Right forelimb (tissue), 1 donor: ENCODE results near the gene CAPRIN2.

Experiments
- DNase-seq: peaks from one replicate; pipeline ENCODE4 v3.0.0-alpha.2; 2018

The CAPRIN2 gene, protein sequence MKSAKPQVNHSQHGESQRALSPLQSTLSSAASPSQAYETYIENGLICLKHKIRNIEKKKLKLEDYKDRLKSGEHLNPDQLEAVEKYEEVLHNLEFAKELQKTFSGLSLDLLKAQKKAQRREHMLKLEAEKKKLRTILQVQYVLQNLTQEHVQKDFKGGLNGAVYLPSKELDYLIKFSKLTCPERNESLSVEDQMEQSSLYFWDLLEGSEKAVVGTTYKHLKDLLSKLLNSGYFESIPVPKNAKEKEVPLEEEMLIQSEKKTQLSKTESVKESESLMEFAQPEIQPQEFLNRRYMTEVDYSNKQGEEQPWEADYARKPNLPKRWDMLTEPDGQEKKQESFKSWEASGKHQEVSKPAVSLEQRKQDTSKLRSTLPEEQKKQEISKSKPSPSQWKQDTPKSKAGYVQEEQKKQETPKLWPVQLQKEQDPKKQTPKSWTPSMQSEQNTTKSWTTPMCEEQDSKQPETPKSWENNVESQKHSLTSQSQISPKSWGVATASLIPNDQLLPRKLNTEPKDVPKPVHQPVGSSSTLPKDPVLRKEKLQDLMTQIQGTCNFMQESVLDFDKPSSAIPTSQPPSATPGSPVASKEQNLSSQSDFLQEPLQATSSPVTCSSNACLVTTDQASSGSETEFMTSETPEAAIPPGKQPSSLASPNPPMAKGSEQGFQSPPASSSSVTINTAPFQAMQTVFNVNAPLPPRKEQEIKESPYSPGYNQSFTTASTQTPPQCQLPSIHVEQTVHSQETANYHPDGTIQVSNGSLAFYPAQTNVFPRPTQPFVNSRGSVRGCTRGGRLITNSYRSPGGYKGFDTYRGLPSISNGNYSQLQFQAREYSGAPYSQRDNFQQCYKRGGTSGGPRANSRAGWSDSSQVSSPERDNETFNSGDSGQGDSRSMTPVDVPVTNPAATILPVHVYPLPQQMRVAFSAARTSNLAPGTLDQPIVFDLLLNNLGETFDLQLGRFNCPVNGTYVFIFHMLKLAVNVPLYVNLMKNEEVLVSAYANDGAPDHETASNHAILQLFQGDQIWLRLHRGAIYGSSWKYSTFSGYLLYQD

DNA sequence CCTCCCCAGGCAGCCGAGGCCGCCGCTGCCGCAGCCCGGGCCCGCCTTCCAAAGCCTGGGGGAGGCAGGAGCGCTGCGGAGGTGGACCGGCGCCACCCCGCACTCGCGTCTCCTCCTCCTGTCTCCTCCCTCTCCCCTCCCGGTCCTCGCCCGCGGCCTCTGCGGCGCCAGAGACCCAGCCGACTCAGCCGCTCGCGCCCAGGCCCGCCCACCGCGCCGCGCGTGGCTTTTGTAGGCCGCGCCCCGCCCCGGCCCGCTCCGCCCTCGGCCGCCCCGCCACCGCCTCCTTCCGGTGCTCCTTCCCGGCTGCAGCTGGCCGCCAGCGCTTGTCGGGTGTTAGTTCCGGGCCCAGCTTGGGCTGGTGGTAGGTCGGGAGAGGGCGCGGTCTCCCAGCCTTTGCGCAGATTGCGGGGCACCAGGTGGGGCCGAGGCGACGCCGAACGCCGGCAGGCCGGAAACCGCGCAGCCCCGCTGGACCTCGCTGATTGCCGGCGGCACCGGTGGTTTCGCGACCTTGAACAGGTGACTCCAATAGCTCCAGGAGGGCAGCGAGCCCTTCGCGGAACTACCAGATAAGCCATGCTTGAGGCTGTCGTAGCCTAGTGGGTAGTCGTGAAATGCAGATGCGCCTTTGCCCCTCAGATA lies at the start of gene CAPRIN2:
Gene CAPRIN2 (minus strand): TSS at position 202 of the 645 bp plus-strand sequence. CDS start 1,431 bp downstream, outside the sequence.
- peak; percentile 97 for DNase-seq

DNA sequence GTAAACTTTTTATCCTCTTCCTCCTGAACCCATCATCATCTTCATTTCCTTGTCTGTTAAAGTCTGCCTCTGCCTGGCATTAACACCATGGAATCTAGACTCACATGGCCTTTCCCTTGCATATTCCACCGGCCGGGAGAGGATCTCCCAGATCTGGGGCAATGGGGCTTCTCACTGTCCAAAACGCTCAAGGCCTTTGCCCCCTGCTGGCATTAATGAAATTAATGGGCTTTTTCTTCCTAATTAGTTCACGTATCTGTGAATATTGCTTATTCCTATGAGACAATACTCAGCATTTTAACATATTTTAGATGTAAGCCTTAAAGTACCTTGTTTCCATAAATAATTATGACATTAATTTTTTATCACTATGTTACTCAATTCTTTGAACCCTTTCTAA lies 42.9 kb upstream of the CAPRIN2 start:
- no peak for DNase-seq

DNA sequence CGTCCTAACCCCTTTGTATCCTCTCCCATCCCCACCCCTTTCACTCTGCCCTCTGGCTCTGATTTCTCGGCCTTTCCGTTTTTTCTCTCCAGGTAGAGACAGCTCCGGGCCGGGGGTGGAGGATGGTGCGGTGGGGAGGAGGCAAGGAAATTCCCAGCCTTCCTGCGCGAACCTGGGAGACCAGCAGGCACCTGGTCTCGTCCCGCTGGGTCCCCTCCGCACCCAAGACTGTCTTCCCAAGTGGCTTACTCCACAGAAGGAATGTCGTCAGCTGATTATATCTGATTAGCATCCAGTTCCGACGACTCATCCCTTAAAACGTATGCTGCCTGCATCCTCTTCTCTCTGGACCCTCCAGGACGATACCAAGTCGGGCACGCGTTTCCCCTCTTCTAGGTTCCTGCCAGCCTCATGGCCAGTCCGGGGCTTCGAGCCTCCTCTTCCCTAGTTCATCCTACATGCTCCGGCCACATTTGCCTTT lies 42.2 kb upstream of the CAPRIN2 start:
- DNase-seq = no peak

DNA sequence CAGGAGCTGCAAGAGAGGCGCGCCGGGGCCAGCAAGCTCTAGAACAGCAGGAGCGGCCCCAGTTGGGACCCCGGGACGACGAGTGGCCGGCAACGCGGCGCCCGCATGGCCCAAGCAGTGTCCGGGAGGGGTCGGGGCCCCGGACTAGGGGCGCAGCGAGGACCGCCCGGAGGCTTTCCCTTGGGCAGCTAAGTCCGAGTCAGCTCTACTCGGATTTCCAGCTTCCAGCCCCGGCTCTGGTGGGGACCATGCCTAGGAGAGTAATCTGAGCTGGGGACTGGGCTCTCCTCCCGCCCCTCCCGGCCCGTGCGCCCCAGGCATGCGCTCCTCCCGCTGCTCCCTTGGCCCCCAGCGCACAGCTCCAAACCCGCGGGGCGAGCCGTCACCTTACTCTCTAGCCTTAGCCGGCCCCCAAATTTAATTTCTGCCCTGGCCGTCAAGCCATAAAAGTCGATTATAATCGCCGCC lies 41.6 kb upstream of the CAPRIN2 start:
- DNase-seq = peak; percentile 79

DNA sequence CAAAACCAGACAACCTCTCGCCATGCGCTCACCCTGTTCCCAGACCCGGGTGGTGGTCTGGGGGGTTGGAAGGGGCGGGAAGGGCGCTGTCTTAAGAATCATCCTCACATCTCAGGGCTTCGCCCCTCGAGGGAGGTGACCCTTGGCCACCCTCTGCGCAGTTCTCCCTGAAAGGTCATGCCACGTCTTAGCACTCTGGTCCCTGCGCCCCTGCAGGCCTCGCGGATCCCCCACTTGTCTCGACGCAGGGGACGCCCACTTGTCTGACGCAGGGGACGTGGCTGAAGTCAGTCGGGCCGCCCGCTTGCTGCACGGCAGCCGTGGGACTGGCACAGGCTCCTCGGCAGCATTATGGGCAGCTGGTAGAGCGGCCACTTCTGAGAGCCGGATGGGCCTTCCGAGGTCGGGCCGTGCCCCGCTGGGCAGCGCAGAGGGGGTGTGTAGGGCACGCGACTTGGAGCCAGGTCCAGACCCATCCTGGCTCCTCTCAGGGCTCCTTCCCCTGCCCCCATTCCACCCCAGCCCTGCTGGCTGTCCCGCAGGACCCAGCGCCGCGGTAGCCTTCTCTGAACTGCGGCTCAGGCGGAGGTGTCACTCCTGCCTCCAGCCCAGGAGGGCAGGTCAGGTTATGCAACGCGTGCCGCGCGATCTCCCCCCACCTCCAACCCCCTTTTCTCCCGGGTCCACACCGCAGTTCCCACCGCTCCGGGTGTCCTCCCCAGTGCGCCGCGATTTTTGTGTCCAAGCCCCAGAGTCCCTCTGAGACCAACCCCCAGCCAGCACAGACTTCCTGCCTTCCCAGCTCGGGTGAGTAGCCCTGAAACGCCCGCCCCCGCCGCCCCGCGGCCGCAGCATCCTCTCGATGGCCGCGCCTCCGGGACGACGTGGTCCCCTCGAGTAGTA lies 40.9 kb upstream of the CAPRIN2 start:
- DNase-seq = peak; percentile 54

DNA sequence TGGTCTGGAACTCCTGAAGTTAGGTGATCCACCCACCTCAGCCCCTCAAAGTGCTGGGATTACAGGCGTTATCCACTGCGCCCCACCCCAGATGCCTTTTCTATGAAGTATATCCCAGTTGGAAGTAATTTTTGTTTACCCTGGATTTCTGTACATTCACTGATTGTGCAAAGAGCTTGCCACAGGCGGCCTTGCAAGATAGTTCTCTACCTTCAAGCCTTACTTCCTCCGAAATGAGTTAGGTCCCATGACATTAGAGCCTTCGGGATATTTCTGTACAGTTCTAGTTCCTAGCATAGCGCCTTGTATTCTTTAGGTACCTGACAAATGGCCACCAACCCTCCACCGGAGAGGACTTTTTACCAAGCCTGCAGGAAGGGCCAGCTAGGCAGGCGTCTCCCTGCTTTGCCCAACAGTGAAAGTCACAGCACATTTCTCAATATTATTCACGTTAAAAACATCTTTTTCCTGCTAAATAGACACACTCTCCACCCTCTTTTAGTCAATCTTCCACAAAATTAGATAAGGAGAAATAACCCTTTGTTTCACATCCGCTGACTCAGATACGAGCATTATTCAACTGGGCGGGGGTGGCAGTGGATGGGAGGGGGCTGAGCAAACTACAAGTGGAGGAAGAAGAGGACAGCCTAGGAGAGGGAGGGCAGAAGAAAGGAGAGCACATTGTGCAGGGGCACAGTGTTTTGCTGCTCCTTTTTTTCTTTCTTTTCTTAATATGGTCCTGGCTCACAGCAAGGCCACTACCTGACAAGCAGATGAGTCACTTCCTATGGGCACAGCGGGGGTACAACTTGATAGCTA lies 40.0 kb upstream of the CAPRIN2 start:
- DNase-seq = no peak

DNA sequence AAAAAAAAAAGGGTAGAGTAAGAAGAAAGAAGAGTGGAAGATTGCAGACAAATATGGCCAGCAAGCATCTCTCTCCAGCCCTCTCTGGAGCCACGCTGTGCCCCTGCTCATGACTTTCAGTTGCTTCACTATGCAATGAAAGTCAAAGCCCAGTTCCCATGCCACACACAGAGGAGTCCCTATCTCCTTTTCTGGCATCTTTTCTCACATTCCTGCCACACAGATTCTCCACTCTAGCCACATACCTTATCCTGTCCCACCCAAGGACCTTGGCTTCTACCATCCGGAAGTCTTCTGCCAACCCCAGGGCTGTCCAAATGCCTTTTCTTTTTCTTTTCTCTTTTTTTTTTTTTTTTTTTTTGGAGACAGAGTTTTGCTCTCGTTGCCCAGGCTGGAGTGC lies 39.3 kb upstream of the CAPRIN2 start:
- no peak for DNase-seq

DNA sequence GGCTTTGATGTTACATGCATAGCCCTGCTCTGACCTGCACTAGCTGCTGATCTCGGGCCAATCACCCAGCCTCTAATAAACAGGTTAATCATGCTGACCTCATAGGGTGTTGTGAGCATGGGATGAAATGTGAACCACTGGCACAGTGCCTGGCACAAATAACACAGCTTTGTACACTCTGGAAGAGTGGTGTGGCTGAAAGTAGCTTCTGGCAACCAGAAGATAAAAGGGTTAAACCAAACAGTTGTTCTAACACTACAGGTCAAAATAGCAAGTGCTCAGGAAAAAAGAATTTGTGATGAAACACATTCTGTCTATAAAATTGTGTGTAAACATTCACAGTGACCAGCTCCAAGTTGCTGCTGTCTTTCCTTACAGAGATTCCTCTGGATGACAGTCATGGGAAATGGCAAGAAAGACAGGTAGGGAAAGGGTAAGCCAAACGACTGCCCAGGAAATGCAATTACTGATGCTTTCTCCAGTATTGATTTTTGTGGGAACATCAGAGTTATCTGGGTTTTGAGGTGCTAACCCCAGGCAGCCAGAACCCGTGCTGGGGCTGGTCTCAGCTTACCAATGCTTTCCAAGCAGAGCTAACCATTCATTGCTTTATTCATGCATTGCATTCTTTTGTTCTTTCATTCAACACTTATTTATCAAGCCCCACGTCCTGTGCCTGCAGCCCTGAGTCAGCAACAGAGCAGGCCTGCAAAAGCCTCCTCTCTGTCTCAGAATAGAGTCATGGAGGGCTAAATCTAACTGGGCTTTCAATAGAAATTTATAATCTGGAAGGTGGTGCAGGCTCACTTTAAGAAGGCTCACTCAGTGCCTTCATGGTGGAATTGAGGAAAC lies 38.1 kb upstream of the CAPRIN2 start:
- no peak for DNase-seq

DNA sequence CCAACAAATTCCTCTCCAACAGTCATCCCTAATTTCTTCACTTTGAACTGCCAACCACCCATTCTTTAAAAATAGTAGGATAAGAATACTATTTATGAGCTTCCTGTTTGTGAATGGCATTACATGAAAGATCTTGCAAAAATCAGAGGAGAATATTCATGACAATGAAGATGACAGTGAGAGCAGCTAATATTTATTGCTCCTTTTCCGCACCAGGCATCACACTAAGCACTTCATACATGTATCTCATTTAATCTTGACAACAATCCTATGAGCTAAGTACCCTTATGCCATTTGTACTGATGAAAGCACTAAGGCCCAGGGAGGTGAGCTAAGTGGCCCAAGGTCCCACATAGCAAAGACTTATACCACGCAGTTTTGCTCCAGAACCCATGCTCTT lies 37.3 kb upstream of the CAPRIN2 start:
- no peak for DNase-seq

DNA sequence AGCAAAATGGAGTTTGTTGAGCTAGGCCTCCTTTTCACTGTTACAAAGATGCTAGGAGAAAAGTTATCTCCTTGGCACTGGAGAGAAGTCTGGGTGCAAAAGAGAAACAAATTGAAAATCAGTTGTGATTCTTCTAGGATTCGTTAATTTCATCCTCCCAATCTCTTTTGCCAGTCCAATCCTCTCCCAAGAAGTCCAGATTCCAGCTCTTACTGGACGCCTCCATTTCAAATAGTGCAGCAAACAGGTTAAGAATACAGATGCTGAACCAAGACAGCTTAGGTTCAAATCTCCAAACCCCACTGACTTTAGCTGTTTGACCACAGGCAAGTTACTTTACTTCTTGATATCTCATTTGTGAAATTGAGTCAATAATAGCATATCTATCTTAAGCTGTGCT lies 34.0 kb upstream of the CAPRIN2 start:
- no peak for DNase-seq

DNA sequence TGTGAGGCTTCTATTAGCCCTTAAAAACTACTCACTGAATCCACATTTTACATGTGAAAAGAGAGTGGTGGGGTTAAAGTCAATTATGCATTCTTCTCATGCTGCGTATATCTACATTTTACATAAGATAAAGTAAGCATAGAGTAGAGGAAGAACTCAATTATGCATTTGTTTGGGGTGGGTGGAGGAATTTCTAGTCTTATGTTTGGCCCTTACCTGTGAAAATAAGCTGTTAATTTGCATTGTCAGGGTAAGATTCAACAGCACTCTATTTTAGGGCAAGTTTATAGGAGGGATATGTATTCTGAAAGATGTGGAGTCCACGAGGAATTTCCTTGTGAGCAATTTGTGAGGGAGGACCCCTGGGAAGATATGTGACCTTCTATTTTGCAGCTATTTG lies 30.9 kb upstream of the CAPRIN2 start:
- DNase-seq = no peak

DNA sequence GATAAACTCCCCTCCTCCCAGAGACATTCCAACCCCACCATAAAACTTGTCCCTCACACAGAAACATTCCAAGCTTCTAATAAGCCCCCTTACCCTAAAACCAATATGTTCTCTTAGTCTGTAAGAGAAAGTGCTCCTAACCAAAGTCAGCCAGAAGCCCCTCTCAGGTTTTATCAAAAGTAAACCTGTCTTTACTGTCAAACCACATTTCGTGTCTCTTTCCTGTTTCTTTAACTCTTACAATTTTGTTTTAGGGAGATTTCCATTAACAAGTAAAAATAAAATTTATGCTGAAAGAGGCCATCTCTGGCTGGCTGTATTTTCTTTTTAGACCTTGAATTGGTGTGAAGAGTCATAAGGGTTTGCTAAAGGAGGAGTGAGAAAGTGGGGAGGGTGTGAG lies 29.8 kb upstream of the CAPRIN2 start:
- no peak for DNase-seq

DNA sequence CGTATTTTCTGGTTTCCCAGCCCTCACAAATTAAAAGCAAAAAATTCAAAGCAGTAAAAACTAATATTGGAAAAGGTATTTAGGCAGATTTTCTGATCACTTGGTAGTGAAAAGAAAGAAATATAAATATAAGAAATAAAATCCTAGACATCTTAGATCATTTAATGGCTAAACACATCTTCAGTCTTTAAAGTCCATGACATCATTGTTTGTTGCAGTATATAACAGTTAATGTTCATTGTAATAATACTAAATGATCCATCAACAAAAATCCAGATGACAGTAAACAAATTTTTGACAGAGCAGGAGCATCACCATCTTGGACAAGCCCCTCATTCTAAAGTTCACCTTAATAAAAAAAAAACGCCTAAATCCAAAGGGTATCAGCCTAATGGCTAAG lies 29.2 kb upstream of the CAPRIN2 start:
- no peak for DNase-seq

DNA sequence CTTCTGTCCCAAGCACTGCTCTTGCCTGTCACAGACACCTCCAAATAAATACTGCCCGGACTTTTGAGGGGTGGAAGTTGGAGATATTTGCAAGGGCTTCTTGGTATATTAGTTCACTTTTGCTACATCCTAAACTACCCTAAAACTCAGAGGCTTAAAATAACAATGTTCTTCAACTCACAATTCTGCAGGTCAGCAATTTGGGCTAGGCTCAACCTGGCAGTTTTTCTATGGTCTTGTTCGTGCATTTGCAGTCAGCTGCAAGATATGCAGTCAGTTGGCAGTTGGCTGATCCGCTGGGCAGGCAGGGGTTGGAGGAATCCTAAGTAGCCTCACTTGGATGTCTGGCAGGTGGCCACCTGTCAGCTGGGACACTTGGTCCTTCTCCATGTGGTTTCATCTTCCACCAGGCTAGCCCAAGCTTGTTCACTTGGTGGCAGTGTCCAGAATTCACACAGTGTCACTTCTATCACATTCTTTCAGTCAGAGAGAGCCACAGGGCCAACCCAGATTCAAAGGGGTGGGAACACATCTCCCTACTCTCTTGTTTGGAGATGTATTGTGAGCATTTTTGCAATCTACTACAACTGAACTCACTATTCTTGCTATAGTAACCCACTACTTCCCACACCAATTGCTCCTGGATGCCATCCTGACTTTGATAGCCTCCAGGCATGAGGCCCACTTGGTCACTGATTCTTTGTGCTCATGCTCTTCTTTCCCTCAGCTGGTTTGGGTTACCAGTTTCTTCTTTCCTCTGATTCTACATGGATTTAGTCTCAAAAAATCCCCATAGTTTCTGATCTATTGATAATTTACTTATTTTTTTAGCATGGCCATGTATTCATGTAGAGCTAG lies 27.8 kb upstream of the CAPRIN2 start:
- DNase-seq = no peak

DNA sequence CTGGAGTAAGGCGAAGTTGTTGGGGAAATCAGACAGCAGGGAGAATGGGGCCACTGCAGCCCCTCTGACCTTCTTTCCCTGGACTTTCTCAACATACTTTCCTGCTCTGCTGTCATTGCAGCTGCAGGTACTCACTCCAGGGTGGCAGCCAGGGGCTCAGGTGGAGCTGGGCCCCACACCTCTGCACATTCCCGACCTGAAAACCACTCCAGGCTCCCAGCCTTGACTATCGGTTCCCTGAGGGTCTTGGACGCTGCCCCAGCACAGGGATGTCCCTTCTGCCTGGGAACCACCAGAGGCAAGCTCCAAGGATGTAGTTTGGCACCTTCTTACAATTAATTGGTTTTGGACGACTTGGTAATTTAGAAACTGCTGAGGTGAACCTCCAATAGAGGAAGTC lies 24.8 kb upstream of the CAPRIN2 start:
- DNase-seq = no peak

DNA sequence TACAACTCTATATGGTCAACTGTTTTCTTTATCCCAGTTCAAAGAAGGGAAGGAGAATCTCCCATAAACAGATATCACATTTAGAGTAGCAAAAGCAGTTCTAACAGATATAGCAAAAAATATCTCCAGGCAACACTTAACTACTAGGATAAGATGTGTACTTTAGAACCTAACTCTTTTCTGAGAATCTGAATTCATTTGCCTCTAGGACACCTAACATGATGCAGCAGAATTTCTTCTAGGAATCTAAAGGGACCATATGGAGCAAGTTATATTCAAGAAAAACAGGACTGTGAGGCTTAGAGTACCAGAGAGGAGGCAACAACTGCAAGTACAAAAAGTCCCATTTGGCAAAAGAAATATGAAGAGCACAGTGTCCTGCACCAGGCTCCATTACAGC lies 24.4 kb upstream of the CAPRIN2 start:
- no peak for DNase-seq

DNA sequence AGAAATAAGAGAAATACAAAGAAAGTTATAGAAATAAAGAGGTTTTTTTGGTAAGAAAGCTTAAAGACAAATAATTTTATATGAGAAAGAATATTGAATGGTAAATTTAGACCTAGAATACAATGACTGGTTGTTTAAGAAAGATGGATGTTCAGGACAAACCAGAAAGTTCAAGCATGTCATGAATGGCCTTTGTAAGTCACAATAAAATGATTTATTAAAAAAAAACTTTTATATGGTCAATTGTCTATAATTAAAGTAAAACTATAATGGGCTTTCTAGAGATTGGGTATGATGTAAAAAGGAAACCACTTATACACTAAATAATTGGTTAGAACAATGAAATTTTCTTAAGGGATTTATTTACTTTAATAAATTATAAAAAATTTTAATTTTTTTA lies 19.8 kb upstream of the CAPRIN2 start:
- DNase-seq = no peak

DNA sequence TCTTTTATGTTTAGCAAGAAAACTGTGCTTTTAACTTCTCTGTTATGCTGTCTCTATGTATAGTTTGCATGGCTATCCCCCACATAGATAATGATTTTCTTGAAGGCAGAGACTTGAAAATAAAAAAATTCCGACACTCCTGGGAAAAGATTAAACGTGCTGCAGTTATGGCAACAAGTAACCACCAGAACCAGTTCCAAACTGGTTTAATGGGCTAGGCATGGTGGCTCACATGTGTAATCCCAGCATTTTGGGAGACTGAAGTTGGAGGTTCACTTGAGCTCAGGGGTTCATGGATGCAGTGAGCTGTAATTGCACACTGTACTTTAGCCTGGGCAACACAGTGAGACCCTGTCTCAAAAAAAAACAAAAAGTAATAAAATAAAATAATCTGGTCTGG lies 15.1 kb upstream of the CAPRIN2 start:
- no peak for DNase-seq

DNA sequence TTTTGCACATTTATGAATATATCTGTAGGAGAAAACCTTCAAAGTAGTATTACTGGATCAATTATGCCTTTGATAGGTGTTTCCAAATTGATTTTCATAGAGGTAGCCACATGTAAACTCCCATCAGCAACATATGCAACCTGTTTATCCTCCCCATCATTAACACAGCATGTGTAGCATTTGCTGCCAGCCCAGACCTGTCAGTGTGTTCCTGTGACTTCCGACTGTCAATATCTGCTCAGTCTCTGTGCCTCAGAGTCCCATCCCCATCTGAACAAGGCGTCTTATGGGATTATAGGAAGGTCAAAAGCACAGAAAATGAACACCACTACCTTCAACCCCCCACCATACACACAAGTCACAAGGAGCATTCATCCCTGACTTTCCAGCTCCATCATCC lies 9.5 kb upstream of the CAPRIN2 start:
- DNase-seq = no peak
